AG09319 (cell line): ENCODE results near the gene RABGAP1L.
"Not testable (repeated sequence)": the region's sequence is repeated elsewhere in the genome, so short reads cannot be mapped to it uniquely, and the experiment has no call there.

Experiments
- DNase-seq: peaks from one replicate; pipeline ENCODE4 v3.0.0-alpha.2; 2010; ENCODE audit warnings: low read depth; ENCODE audit errors: extremely low read depth
- CTCF ChIP-seq: IDR thresholded peaks from 2 replicates; pipeline ENCODE4 v1.5.1; 2011; ENCODE audit warnings: low read depth, mild to moderate bottlenecking, inconsistent platforms, low read length, moderate library complexity

Gene RABGAP1L

GRCh38 chr1:174704300-174704699 lies 545.0 kb downstream of the RABGAP1L start:
- DNase-seq: no peak
- no peak for TF ChIP-seq CTCF

DNA sequence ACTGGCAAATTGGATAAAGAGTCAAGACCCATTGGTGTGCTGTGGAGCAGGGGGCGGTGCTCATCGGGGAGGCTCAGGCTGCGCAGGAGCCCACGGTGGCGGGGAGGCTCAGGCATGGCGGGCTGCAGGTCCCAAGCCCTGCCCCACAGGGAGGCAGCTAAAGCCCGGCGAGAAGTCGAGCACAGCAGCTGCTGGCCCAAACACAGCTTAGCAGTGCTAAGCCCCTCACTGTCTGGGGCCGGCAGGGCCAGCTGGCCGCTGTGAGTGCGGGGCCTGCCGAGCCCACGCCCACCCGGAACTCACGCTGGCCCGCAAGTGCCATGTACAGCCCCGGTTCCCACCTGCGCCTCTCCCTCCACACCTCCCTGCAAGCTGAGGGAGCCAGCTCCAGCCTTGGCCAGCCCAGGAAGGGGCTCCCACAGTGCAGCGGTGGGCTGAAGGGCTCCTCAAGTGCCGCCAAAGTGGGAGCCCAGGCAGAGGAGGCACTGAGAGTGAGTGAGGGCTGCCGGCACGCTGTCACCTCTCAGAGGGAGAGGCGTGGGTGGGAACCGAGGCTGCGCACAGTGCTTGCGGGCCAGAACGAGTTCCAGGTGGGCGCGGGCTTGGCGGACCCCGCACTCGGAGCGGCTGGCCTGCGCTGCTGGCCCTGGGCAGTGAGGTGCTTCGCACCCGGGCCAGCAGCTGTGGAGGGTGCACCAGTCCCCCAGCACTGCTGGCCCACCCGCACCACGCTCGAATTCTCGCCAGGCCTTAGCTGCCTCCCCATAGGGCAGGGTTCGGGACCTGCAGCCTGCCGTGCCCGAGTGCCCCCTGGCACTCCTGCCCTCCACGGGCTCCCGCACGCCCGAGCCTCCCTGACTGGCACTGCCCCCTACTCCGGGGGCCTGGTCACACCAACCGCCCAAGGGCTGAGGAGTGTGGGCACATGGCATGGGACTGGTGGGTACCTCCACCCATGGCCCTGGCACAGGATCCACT lies 551.8 kb downstream of the RABGAP1L start:
- DNase-seq: no peak
- no peak for TF ChIP-seq CTCF

- not testable (repeated sequence) for DNase-seq
These were observed 552.5 kb downstream of the RABGAP1L start for GRCh38 chr1:174711848-174712247.

DNA sequence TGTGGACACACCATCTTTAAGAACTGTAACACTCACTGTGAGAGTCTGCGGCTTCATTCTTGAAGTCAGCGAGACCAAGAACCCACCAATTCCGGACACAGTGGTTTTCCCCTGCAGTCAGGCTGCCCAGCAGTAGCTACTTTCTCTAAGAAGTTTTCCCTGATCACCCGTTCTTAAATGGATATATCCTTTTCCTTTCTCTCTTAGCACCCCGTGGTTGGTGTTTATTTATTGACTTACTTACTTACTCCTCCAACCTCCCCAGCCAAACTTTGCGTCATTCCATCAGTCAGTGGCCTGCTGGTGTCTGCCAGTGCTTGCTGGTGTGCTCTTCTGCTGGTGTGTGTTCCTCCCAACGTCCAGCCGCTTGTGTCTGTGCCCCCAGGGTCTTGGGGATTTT lies 553.2 kb downstream of the RABGAP1L start:
- TF ChIP-seq CTCF: no peak

DNA sequence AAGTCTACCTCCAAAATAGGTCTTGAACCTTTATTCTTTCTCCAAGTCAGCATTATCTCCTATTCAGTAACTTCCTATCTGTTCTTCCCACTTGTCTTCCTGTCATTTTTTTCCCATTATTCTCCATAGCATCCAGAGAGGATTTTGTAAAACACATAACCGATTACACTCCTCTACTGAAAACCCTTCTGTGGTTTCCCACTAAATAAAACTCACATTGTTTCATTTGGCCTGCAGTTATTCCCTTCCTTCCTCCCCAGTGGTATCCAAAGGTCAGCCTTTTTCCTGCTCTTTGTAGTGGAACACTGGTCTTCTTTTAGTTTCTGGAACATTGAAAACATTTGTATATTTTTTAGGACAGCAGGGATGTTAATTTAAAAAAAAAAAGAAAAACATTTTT lies 554.5 kb downstream of the RABGAP1L start:
- no peak for DNase-seq
- TF ChIP-seq CTCF: no peak

More for the DNA sequence above, 553.2 kb downstream of the RABGAP1L start:
- DNase-seq: no peak

DNA sequence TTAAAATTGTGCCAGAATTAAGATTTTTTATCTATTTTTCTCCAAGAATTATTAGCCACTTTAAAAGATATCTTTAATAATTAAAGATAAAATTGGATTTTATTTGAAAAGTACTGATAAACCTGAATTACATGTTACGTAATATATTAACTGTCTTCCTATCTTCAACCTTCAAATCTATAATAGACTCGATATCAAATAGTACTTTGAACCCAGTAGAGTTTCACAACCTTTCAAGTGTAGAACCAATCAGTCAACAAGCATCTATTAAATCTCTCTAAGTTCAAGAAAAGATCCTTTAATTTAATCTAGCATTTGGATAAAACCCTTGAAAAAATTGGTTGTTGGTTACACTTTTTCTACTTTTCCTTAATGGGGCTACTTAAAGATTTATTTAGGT lies 559.9 kb downstream of the RABGAP1L start:
- no peak for TF ChIP-seq CTCF
- no peak for DNase-seq

DNA sequence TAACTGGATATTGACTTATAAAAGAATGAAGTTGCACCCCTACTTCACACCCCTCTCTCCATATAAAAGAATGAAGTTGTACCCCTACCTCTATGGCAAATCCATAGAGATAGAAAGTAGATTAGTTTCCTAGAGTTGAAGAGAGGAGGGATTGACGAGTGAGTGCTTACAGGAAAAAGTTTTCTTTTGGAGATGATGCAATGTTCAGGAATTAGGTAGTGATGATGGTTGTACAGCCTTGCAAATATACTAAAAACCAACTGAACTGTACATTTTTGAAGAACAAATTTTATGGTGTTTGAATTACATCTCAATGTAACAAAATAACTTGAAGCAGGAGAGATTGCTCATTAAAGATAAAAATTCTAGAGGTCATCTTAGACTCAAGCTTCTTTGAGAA lies 561.3 kb downstream of the RABGAP1L start:
- no peak for DNase-seq
- no peak for TF ChIP-seq CTCF
